ENCODE results near the gene OR51B4. TPM values are rescaled to one million over a fixed set of nuclear protein-coding genes. Genes with fewer than 3 reads are reported as not detected.

Gene OR51B4
- total RNA-seq, 1 donor from 2014 or later, result not detected

GRCh38 chr11:5288108-5288905 lies 13.4 kb downstream of the OR51B4 start:
- no peak overlapping the region for H3K4me3 Mint-ChIP-seq (ENCODE audit: unreplicated experiment)
- H3K9me3 Mint-ChIP-seq (ENCODE audit: unreplicated experiment), result no peaks in the 10 kb centered on the region
- H3K27me3 Mint-ChIP-seq (ENCODE audit: unreplicated experiment), result no peaks in the 10 kb centered on the region
- DNase-seq (ENCODE audit: extremely low spot score, unreplicated experiment), result no peak
- no peaks in the 10 kb centered on the region for H3K36me3 Mint-ChIP-seq (ENCODE audit: unreplicated experiment)
- H3K4me1 Mint-ChIP-seq (ENCODE audit: unreplicated experiment), result peaks cover 5% of the 10 kb centered on the region
- H3K27ac Mint-ChIP-seq (ENCODE audit: unreplicated experiment), result no peak overlapping the region
- TF ChIP-seq, protein P1, sequence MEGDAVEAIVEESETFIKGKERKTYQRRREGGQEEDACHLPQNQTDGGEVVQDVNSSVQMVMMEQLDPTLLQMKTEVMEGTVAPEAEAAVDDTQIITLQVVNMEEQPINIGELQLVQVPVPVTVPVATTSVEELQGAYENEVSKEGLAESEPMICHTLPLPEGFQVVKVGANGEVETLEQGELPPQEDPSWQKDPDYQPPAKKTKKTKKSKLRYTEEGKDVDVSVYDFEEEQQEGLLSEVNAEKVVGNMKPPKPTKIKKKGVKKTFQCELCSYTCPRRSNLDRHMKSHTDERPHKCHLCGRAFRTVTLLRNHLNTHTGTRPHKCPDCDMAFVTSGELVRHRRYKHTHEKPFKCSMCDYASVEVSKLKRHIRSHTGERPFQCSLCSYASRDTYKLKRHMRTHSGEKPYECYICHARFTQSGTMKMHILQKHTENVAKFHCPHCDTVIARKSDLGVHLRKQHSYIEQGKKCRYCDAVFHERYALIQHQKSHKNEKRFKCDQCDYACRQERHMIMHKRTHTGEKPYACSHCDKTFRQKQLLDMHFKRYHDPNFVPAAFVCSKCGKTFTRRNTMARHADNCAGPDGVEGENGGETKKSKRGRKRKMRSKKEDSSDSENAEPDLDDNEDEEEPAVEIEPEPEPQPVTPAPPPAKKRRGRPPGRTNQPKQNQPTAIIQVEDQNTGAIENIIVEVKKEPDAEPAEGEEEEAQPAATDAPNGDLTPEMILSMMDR (IDR thresholded peaks at IDR 0.05), result no peak

- no peak for DNase-seq (ENCODE audit: extremely low spot score, unreplicated experiment)
- Mint-ChIP-seq H3K9me3 (ENCODE audit: unreplicated experiment) (no peaks in the 10 kb centered on the region), H3K36me3 (ENCODE audit: unreplicated experiment) (no peaks in the 10 kb centered on the region), H3K27ac (ENCODE audit: unreplicated experiment) (no peak overlapping the region), H3K27me3 (ENCODE audit: unreplicated experiment) (no peaks in the 10 kb centered on the region), H3K4me1 (ENCODE audit: unreplicated experiment) (no peaks in the 10 kb centered on the region), H3K4me3 (ENCODE audit: unreplicated experiment) (no peak overlapping the region)
- TF ChIP-seq, protein P1 (IDR thresholded peaks at IDR 0.05), result no peak
Observed at GRCh38 chr11:5286901-5287300, 14.8 kb downstream of the OR51B4 start.

- Mint-ChIP-seq H3K4me3 (ENCODE audit: unreplicated experiment) (no peak overlapping the region), H3K4me1 (ENCODE audit: unreplicated experiment) (no peaks in the 10 kb centered on the region), H3K9me3 (ENCODE audit: unreplicated experiment) (no peaks in the 10 kb centered on the region), H3K36me3 (ENCODE audit: unreplicated experiment) (no peaks in the 10 kb centered on the region), H3K27ac (ENCODE audit: unreplicated experiment) (no peak overlapping the region), H3K27me3 (ENCODE audit: unreplicated experiment) (no peaks in the 10 kb centered on the region)
- TF ChIP-seq, protein P1 (IDR thresholded peaks at IDR 0.05), result no peak
- DNase-seq (ENCODE audit: extremely low spot score, unreplicated experiment), result no peak
Observed at GRCh38 chr11:5286351-5286750, 15.4 kb downstream of the OR51B4 start.

DNA sequence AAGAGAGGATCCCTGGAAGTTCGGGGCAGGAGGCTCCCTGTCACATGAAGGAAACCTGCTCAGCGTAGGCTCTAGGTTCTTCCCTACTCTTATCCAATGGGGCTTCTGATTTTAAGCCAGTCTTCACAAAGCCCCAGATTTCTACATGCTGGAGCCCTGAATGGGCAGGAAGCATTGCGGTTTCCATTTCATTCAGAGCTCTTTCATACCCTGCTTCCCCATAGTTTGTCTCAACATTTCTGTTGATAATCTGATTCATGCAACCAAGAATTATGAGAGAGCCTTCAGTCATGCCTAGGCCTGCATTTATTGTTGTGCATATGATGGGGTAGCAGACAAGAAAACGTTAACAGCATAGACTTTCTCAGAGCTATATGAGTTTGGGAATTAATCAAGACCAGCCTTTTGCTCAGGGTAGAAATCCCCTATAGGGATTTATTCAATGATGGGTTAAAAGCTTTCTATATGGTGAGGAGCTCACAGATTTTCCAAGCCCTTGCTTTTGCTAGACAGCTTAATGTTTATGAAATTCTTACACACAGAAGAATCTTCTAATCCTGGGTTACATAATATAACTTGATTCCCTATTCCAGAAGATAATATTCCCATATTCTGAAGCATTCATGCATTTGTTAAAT lies 15.9 kb downstream of the OR51B4 start:
- Mint-ChIP-seq H3K4me1 (ENCODE audit: unreplicated experiment) (peaks cover 1% of the 10 kb centered on the region), H3K9me3 (ENCODE audit: unreplicated experiment) (no peaks in the 10 kb centered on the region), H3K4me3 (ENCODE audit: unreplicated experiment) (no peak overlapping the region), H3K36me3 (ENCODE audit: unreplicated experiment) (no peaks in the 10 kb centered on the region), H3K27me3 (ENCODE audit: unreplicated experiment) (no peaks in the 10 kb centered on the region), H3K27ac (ENCODE audit: unreplicated experiment) (no peak overlapping the region)
- DNase-seq (ENCODE audit: extremely low spot score, unreplicated experiment), result no peak
- TF ChIP-seq, protein P1 (IDR thresholded peaks at IDR 0.05), result no peak

- H3K36me3 Mint-ChIP-seq (ENCODE audit: unreplicated experiment), result no peaks in the 10 kb centered on the region
- TF ChIP-seq, protein P1 (IDR thresholded peaks at IDR 0.05), result no peak
- no peaks in the 10 kb centered on the region for H3K9me3 Mint-ChIP-seq (ENCODE audit: unreplicated experiment)
- H3K4me1 Mint-ChIP-seq (ENCODE audit: unreplicated experiment), result peaks cover 10% of the 10 kb centered on the region
- no peak overlapping the region for H3K4me3 Mint-ChIP-seq (ENCODE audit: unreplicated experiment)
- H3K27me3 Mint-ChIP-seq (ENCODE audit: unreplicated experiment), result no peaks in the 10 kb centered on the region
- DNase-seq (ENCODE audit: extremely low spot score, unreplicated experiment), result no peak
- H3K27ac Mint-ChIP-seq (ENCODE audit: unreplicated experiment), result no peak overlapping the region
Observed at GRCh38 chr11:5284637-5285036, 17.1 kb downstream of the OR51B4 start.

All from osteocyte (in vitro differentiated cells).